OCI-LY3 (cell line): Measurements from ENCODE around the gene FRRS1L.

ENCODE experiments used
- H2AFZ ChIP-seq: fragments of 200-600, 300-600 bp; shearing (Covaris generic); 2 replicates; pipeline ENCODE4 v1.6.0; 2014; ENCODE audit warnings: antibody characterized with exemption, low read depth, low read length
- H3K27ac ChIP-seq: fragments of 200-600, 300-600 bp; sonication (generic); 2 replicates; pipeline ENCODE4 v1.5.1; 2014; ENCODE audit warnings: mild to moderate bottlenecking, low read length, moderate library complexity, mixed read lengths
- H3K27me3 ChIP-seq: fragments of 200-600, 300-600 bp; sonication (generic); 2 replicates; pipeline ENCODE4 v1.6.1; 2014; ENCODE audit warnings: low read depth, low read length, mixed read lengths
- H3K36me3 ChIP-seq: fragments of 200-600, 300-600 bp; sonication (generic); replicated peaks from 2 replicates; pipeline ENCODE3; 2014; ENCODE audit warnings: low read depth, low read length, mixed read lengths
- H3K4me1 ChIP-seq: fragments of 300-600, 200-600 bp; sonication (generic); 2 replicates; pipeline ENCODE4 v1.6.1; 2014; ENCODE audit warnings: low read length, mixed read lengths
- H3K4me2 ChIP-seq: fragments of 200-600, 300-600 bp; sonication (generic); 2 replicates; pipeline ENCODE4 v1.6.1; 2014; ENCODE audit warnings: low read length, mixed read lengths
- H3K4me3 ChIP-seq: fragments of 300-600, 200-600 bp; sonication (generic); 2 replicates; pipeline ENCODE4 v1.5.1; 2014; ENCODE audit warnings: antibody characterized with exemption, mild to moderate bottlenecking, low read length, moderate library complexity
- H3K79me2 ChIP-seq: fragments of 300-600, 200-600 bp; shearing (Covaris generic); 2 replicates; pipeline ENCODE4 v1.6.1; 2014; ENCODE audit warnings: mild to moderate bottlenecking, low read length, mixed read lengths
- H3K9ac ChIP-seq: fragments of 300-600, 200-600 bp; shearing (Covaris generic); 2 replicates; pipeline ENCODE4 v1.6.0; 2014; ENCODE audit warnings: mild to moderate bottlenecking, low read length, moderate library complexity
- H3K9me3 ChIP-seq: fragments of 200-600, 300-600 bp; shearing (Covaris generic); 2 replicates; pipeline ENCODE4 v1.6.1; 2014; ENCODE audit warnings: low read length, mixed read lengths; ENCODE audit not compliant: insufficient read depth
- H4K20me1 ChIP-seq: fragments of 200-600, 300-600 bp; sonication (generic); 2 replicates; pipeline ENCODE4 v1.6.1; 2016; ENCODE audit warnings: low read length, mixed read lengths; ENCODE audit not compliant: insufficient read depth
- CTCF ChIP-seq: fragments of 200-600, 300-600 bp; sonication (generic); IDR thresholded peaks from 2 replicates; pipeline ENCODE4 v1.5.1; 2014; ENCODE audit warnings: antibody characterized with exemption, low read length, low read depth
- EZH2phosphoT487 ChIP-seq: fragments of 200-600 bp; shearing (Covaris generic); IDR thresholded peaks from 2 replicates; pipeline ENCODE4 v1.6.1; 2018; ENCODE audit warnings: antibody characterized with exemption, mixed run types, low read depth

Gene FRRS1L

DNA sequence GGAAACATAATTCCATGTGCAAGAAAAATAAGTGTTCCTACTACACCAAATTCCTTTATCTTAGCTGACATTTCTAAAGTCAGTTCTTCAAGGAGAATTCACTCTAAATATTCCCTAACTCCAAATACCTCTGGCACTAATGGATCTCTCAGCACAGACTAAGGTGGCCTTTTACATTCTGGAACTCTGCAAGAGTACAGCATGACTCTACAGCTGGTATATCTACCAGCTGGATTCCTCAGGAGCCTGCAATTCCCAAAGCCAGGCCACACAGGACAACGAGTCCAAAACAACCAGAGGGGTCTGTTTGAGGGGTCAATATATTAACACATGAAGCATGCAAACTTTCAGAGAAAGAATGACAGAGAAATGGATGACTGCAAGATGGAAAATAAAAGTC, 74.5 kb downstream of the FRRS1L start:
- Histone ChIP-seq H3K36me3 (peaks cover 45% of the 10 kb centered on the region), H3K9ac (no peak overlapping the region), H4K20me1 (peaks cover 61% of the 10 kb centered on the region), H3K4me3 (no peak overlapping the region), H3K79me2 (peaks cover 43% of the 10 kb centered on the region), H3K27ac (no peak overlapping the region), H3K9me3 (no peaks in the 10 kb centered on the region), H2AFZ (no peak overlapping the region), H3K4me2 (peak overlapping the region; percentile 13; the same call in 1 of the 2 replicates), H3K27me3 (no peaks in the 10 kb centered on the region), H3K4me1 (peaks cover 12% of the 10 kb centered on the region)
- no peak for TF ChIP-seq EZH2phosphoT487
- TF ChIP-seq CTCF = no peak

DNA sequence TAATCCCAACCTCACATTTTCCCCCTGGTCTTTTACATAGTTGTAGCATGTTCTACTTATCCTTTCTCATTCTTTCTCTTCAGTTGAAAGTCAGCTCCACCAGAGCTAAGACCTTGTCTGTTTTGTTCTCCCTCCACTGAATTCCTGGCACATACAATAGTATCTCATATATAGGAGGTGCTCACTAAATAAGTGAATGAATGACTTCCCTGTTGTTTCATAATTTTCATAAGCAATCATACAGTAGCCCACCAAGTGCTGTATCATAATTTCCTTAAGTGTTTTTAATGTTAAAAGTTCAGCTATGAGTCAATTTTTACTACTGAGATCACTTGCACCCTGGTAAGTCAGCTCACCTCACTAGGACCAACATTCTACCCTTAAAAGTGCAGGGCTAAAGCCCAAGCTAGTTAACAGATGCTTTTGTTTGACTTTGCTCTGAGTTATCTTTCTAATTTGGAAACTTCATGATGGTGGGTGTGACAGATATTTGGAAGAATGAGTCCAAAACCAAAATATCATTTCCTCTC, 74.9 kb downstream of the FRRS1L start:
- Histone ChIP-seq H3K4me2 (peak overlapping the region; percentile 13; the same call in 1 of the 2 replicates), H3K9me3 (no peaks in the 10 kb centered on the region), H3K79me2 (peaks cover 39% of the 10 kb centered on the region), H3K9ac (no peak overlapping the region), H3K36me3 (peaks cover 45% of the 10 kb centered on the region), H3K27me3 (no peaks in the 10 kb centered on the region), H4K20me1 (peaks cover 59% of the 10 kb centered on the region), H3K4me3 (no peak overlapping the region), H3K27ac (no peak overlapping the region), H2AFZ (no peak overlapping the region), H3K4me1 (peaks cover 12% of the 10 kb centered on the region)
- no peak for TF ChIP-seq CTCF
- TF ChIP-seq EZH2phosphoT487 = no peak

DNA sequence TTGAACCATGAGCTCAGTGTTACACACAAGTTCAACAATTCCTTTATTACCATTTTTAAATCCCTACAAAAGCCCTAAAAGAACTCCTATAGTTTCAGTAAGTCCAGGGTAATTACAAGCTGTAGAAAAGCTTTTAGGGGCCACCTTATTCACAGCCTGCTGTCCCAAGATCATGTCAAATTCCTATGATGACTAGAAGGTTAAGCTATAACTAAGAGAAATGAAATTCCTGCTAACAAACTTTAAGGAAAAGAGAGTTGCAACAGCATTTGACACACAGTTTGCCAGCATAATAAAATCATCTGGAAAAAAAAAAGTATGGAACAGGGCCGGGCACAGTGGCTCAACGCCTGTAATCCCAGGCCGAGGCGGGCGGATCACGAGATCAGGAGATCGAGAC, 78.8 kb downstream of the FRRS1L start:
- Histone ChIP-seq H3K9me3 (no peaks in the 10 kb centered on the region), H3K79me2 (peaks cover 6% of the 10 kb centered on the region), H3K36me3 (peaks cover 35% of the 10 kb centered on the region), H4K20me1 (peaks cover 35% of the 10 kb centered on the region), H3K9ac (no peak overlapping the region), H3K27ac (no peak overlapping the region), H3K27me3 (no peaks in the 10 kb centered on the region), H3K4me3 (no peak overlapping the region), H3K4me2 (no peak overlapping the region), H3K4me1 (peaks cover 24% of the 10 kb centered on the region), H2AFZ (no peak overlapping the region)
- TF ChIP-seq EZH2phosphoT487 (no peak), CTCF (no peak)

- Histone ChIP-seq H3K27ac (no peak overlapping the region), H3K79me2 (peaks cover 4% of the 10 kb centered on the region), H2AFZ (no peak overlapping the region), H3K27me3 (no peaks in the 10 kb centered on the region), H3K9ac (no peak overlapping the region), H3K4me3 (no peak overlapping the region), H4K20me1 (peaks cover 31% of the 10 kb centered on the region), H3K4me2 (no peak overlapping the region), H3K9me3 (no peaks in the 10 kb centered on the region), H3K4me1 (peaks cover 23% of the 10 kb centered on the region), H3K36me3 (peaks cover 31% of the 10 kb centered on the region)
- TF ChIP-seq CTCF = no peak
- no peak for TF ChIP-seq EZH2phosphoT487
Observed at GRCh38 chr9:109087795-109088194, 79.3 kb downstream of the FRRS1L start.
